ENCODE measurements around the gene MAPT.

DNA sequence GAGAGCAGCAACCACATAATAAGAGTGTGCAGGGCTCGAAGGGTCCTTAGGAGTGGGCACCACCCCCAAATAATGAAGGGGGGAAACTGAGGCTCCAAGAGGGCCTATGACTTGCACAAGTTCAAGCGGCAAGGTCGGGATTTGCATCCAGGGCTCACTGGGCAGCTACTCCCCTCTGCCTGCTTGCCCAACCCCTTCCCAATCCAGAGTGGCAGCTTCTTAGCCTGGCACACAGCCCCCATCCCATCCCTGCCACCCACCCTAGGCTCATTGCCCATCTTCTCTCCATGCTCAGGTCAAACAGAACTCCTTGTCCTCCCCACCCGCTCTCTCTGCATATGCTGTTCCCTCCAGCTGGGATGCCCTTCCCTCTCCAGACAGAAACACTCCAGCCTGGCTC lies 47.3 kb upstream of the MAPT start:
- TF ChIP-seq, protein P1, sequence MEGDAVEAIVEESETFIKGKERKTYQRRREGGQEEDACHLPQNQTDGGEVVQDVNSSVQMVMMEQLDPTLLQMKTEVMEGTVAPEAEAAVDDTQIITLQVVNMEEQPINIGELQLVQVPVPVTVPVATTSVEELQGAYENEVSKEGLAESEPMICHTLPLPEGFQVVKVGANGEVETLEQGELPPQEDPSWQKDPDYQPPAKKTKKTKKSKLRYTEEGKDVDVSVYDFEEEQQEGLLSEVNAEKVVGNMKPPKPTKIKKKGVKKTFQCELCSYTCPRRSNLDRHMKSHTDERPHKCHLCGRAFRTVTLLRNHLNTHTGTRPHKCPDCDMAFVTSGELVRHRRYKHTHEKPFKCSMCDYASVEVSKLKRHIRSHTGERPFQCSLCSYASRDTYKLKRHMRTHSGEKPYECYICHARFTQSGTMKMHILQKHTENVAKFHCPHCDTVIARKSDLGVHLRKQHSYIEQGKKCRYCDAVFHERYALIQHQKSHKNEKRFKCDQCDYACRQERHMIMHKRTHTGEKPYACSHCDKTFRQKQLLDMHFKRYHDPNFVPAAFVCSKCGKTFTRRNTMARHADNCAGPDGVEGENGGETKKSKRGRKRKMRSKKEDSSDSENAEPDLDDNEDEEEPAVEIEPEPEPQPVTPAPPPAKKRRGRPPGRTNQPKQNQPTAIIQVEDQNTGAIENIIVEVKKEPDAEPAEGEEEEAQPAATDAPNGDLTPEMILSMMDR (conservative IDR thresholded peaks at IDR 0.05; ENCODE audit: low read depth, low read length): no peak
- TF ChIP-seq MXI1 (IDR thresholded peaks at IDR 0.05; ENCODE audit: borderline replicate concordance, low read depth, low read length) (no peak), CHD1 (IDR thresholded peaks at IDR 0.05; ENCODE audit: low read depth, low read length) (no peak), RFX5 (IDR thresholded peaks at IDR 0.05; ENCODE audit: low read depth, low read length) (no peak), POLR2A (IDR thresholded peaks at IDR 0.05; ENCODE audit: low read depth, low read length) (no peak), CEBPB (IDR thresholded peaks at IDR 0.05; ENCODE audit: low read depth, low read length) (no peak), NFE2L2 (IDR thresholded peaks at IDR 0.05; ENCODE audit: low read depth, low read length) (no peak), MAFK (IDR thresholded peaks at IDR 0.05; ENCODE audit: low read depth, low read length) (no peak), FOS (IDR thresholded peaks at IDR 0.05; ENCODE audit: low read depth, low read length) (no peak)
- TF ChIP-seq, protein P2, sequence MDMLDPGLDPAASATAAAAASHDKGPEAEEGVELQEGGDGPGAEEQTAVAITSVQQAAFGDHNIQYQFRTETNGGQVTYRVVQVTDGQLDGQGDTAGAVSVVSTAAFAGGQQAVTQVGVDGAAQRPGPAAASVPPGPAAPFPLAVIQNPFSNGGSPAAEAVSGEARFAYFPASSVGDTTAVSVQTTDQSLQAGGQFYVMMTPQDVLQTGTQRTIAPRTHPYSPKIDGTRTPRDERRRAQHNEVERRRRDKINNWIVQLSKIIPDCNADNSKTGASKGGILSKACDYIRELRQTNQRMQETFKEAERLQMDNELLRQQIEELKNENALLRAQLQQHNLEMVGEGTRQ (IDR thresholded peaks at IDR 0.05; ENCODE audit: low read depth, low read length): no peak

Data from IMR-90 (cell line).